ENCODE results near the gene SANBR.
"Not testable (repeated sequence)": the region's sequence is repeated elsewhere in the genome, so short reads cannot be mapped to it uniquely, and the experiment has no call there.

Gene SANBR

DNA sequence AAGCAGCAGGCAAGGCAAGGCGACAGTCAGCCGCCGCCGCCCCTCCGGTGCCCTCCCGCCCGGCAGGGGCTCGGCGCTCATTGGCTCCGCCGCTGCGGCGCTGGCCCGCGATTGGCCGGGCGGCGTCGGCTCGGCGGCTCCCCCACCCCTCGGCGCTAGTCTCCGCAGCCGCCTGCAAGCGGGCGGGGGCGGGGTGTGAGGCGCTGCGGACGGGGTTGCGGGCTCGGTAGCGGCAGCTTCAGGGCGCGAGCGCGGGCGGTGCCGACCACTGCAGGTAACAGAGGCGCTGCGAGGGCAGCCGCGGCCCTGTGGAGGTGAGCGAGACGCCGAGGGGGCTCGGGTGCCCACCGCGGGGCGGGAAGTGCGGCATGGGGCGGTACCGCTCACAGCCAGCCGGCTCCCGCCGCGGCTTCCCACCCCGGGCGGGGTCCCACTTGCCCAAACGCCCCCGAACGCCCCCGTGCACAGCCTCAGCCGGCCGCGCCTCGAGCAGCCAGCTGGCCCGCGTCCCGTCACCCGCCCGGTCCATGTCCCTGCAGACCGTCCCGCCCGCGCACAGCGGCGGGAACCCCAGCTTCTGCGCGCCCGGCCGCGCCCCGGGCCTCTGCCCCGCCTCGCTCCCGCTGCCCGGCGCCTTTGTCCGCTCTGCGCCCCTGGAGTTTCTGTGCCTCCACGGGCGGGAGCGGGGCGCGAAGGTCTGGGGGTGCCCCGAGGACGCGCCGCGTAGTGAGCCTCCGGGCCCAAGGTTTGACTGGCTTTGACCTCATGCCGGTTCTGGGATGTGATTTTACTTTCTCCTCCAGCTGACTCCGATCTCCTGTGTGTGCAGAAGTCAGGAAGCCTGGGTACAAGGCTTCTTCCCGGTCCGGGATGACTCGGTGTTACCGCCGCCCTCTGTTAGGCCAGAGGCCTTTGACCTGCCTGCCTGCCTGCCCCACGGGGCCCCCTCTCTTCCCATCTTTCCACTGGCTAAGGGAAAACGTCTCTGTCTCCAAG, at the start of gene SANBR:
Gene SANBR, plus strand, starts transcription at position 158 of the 996 bp plus-strand sequence. CDS start 4,480 bp downstream, outside the sequence.
- peak; percentile 87 for DNase-seq

DNA sequence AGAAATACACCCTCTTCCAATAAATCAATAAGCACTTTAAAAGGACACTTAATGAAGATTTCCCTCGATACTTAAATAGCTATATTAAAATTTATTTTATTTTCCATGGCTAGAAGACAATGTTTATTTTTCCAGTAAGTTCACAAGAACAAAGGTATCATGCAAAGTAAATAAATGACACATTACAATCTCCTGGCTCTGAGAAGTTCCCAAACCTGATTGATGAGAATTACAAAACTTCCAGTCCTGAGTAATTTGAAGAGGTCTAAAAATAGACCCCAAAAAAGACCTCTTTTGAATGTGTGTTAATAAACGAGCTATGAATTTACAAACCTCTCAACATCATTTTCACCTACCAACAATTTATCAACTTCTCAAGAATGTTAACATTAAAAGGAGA, 49.7 kb upstream of the SANBR start:
- DNase-seq = no peak

DNA sequence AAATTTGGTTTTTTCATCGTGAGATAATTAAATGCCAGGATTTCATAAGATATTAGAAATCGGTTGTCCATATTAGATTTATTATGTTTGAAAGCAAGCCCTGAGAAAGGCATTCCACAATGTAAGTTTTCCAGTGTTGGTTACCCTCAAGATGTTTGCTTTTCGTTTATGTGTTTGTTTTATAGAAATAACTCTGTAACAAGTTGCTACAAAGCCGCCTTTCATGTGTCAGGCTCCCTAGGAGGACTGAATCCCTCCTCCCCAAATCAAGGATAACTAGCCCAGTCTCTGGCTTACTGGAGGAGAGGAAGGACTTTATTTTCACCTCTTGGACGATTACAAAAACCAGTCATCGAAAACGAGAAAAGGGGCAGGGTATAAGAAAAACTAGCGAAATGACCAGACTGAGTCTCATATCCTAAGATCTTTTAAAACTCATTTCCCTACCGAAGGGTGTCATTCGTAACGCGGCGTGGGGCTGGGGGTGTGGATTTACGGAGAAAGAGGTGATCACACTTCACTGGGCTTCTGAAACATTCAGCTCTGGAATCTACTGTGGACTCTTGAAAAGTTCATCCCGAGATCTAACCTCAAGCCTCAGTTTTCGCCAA, 49.2 kb upstream of the SANBR start:
- DNase-seq = no peak

DNA sequence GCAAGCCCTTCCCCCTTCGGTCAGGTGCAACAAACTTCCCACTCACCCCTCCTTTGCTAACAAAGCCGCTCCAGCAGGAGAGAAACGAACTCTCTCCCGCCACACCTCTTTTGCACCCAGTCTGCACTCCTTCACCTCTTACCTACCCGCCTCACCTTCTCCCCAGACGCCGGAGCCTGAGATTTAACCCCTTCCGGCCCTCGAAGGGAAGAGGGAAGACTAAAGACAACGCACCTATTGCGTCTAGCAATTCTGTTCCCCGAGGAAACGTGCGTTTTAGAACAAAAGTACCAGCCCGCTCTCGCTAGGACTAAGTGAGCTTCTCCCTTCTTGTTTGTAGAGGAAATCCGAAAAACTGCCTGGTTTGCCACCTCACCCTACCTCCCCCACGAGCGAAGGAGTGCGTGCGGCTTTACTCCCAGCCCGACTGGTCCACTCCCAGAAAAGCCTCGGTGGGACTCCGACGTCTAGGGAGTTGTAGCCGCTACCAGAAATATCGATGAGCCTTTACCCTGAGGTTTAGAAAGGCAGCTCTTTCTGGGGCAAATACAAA, 48.6 kb upstream of the SANBR start:
- peak; percentile 95 for DNase-seq

DNA sequence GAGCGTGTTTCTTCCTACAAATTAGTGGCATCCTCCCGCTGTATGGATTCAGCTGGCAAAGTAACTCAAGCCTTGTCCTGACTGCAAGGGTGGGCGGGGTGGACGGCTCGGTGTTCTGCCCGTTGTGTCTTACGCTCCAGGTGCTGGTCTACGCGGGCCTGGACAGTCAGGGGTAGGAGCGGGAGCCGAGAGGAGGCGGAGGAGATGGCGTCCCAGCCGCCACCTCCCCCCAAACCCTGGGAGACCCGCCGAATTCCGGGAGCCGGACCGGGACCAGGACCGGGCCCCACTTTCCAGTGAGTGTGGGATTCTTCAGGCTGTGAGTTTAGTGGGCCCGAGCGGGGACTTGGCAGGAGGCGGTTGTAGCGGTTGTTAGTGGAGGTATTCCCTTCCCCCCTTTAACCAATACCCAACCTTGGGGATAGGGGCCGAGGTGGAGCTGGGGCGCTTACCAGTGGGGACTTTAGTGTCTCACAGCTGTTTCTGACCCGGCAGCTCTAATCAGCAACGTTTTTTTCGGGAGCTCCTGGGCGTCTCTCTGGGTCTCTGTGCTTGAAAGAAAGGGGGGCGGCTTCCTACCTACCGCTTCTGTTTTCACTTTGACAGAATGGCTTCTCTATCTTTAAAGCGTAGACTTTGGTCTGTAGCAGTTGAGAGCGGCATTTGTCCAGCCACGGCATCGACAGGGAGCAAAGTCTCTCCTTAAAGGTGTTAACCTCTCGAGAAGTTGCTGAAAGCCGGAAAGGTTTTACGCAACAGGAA, 47.9 kb upstream of the SANBR start, which contains the start of the genes PEX13 and PUS10:
Gene PEX13, plus strand, starts transcription at position 165 of the 762 bp plus-strand sequence. Its CDS starts 40 bp downstream, at position 205.
Gene PUS10, minus strand, starts transcription at position 700 of the 762 bp plus-strand sequence. CDS start 6,365 bp downstream, outside the sequence.
- peak; percentile 48 for DNase-seq

DNA sequence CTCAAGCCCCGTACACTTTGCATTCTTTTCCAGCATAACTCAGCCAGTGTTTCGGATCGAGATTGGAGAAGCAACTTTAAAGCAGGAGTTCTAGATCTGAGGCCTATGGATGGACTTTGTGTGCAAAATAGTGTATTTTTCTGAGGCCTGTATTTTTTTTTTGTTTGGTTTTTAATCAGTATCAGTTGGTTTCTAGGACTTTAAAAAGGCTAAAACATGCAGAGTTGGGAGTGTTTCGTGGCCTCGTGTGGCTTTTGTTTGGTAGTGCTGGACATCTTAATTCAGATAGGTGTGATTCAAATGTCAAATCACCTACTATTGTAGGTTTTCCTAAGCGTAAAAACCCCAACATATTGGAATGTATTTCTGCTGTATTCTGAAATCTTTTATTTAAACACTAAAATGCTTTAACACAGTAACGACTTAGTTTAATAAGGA, 47.3 kb upstream of the SANBR start:
- no peak for DNase-seq

DNA sequence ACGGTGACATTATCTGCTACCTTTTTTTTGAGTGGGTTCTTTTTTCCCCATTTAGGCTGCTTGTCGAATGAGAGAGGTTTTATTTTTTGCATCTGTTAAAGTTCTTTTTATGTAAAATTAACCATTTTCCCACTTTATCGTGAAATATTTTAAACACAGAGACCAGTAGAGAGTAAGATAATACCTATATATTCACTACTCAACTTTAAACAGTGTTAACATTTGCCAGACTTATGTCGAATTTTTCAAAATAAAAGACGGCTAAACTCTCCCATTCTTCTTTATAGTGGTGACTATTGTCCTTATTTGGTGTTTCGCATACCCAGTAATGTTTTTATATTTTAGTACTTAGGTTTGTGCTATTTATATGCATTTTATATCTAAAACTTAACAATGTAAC, 46.9 kb upstream of the SANBR start:
- DNase-seq = no peak

DNA sequence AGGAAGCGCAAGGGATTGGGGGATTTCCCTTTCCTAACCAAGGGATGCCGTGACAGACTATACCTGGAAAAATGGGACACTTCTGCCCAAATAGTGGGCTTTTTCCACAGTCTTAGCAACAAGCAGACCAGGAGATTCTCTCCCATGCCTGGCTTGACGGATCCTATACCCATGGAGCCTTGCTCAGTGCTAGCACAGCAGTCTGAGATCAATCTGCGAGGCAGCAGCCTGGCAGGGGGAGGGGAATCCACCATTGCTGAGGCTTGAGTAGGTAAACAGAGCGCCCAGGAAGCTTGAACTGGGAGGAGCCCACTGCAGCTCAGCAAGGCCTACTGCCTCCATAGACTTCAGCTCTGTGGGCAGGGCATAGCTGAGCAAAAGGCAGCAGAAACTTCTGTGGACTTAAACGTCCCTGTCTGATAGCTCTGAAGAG, 44.4 kb upstream of the SANBR start:
- no peak for DNase-seq

DNA sequence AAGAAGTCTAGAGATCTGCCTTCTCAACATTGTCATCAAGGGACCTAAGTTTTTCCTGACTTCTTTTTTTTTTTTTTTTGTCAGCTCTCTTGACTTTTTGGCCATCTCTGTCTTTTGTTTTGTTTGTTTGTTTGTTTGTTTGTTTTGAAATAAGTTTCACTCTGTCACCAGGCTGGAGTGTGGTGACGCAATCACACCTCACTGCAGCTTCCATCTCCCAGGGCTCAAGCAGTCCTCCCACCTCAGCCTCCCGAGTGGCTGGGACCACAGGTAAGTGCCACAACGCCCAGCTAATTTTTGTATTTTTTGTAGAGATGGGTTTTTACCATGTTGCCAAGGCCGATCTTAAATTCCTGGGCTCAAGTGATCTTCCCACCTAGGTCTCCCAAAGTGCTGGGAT, 42.0 kb upstream of the SANBR start:
- DNase-seq = no peak

DNA sequence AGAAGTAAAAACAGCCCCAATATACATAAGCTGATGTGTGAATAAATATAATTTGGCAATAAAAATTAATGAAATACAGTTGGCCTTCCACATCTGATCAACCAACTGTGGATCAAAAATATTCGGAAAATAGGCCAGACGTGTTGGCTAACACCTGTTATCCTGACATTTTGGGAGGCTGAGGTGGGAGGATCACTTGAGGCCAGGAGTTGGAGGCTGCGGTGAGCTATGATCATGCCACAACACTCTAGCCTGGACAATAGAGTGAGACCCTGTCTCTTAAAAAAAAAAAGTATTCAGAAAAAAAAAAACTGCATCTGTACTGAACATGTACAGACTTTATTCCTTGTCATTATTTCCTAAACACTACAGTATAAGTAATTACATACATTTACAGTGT, 36.1 kb upstream of the SANBR start:
- DNase-seq = no peak

DNA sequence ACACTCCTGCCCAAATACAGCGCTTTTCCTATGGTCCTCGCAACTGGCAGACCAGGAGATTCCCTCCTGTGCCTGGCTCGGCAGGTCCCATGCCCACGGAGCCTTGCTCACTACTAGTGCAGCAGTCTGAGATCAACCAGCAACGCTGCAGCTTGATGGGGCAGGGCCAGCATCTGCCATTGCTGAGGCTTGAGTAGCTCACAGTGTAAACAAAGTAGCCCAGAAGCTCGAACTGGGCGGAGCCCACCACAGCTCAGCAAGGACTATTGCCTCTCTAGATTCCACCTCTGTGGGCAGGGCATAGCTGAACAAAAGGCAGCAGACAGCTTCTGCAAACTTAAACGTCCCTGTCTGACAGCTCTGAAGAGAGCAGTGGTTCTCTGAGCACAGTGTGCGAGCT, 31.1 kb upstream of the SANBR start:
- not testable (repeated sequence) for DNase-seq

DNA sequence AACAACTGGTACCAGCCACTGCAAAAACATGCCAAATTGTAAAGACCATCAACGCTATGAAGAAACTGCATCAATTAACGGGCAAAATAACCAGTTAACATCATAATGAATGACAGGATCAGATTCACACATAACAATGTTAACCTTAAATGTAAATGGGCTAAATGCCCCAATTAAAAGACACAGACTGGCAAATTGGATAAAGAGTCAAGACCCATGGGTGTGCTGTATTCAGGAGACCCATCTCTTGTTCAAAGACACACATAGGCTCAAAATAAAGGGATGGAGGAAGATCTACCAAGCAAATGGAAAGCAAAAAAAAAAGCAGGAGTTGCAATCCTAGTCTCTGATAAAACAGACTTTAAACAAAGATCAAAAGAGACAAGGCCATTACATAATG, 29.0 kb upstream of the SANBR start:
- DNase-seq = not testable (repeated sequence)

DNA sequence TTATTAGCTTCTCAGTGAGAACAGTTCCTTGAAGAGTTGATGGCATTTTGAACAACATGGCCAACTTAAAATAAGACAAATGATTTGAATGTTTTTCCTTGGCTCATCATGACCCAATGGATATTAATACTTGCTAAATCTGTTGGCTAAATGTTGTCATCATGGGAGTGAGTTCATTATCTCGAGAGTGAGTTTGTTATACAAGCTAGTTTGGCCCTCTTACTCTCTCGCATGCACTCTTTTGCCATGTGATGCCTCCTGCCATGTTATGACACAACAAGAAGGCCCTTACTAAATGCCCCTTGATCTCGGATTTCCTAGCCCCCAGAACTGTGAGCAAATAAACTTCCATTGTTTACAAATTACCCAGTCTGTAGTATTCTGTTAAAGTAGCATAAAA, 22.9 kb upstream of the SANBR start:
- DNase-seq = no peak

DNA sequence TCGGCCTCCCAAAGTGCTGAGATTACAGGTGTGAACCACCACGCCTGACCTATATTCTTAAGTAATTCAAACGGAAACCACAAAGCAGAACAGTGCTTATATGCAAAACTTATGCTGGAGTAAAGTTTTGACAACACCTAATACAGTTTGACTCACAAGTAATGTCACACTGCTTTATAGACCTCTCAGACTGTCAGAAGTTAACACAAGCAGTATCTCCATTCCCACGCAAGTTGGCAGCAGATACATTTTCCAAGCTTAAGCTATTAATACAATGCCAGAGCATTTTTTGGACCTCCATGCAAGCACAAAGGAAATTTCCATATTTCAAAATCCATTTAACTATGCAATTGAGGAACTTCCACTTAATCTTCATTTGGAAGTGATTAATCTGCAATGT, 21.0 kb upstream of the SANBR start:
- DNase-seq = no peak

DNA sequence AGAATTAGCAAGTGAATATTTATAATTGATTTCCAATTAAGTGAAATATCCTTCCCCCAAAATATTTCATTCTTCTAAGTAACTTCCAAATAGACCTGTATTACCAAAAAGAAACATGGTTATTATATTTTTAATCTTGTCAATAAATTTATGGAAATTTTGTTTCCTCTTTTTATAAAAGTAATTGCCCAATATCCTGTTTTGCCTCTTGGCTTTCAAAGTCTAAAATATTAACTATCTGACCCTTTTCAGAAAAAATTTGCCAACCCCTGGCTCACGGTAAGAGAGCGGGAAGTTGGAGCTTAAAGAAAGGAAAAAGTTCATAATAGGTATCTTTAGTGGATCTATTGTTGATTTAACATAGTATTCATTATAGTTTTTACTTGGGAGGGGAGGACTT, 20.4 kb upstream of the SANBR start:
- no peak for DNase-seq

DNA sequence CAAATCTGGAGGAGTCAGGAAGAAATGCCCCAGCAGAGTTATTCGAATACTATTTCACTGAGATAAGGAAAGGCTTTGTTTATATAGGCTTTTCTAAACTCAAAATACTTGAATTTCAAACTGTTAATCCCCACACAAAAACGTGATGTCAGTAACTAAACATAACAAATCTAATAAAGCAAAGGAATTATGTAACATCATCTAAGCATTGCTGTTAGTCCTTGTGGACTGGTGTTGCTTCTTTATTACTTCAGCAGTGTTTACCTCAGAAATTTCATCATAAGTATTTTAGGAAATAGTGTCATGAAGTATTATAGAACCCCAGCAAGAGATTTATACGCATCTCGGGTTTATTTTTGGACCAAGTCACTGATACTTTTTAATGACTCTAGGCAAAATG, 19.7 kb upstream of the SANBR start:
- no peak for DNase-seq

DNA sequence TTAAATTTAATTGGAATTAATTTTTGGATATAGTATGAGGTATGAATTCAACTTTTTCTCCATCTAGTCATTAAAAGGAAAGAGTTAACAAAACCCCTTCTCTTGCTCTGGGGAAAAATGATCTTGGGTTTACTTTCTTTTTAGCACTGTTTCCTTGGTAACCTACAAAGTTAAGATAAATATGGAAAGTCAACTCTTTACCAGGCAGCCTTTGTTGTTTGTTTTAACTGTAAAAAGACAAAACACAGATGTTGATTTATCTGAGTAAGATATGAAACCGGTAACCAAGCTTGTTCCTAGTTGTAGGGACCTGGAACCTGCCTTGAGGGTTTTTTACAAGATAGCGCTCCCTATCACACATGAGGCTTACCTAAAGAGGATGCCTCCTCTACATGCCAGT, 10.1 kb upstream of the SANBR start:
- DNase-seq = no peak

DNA sequence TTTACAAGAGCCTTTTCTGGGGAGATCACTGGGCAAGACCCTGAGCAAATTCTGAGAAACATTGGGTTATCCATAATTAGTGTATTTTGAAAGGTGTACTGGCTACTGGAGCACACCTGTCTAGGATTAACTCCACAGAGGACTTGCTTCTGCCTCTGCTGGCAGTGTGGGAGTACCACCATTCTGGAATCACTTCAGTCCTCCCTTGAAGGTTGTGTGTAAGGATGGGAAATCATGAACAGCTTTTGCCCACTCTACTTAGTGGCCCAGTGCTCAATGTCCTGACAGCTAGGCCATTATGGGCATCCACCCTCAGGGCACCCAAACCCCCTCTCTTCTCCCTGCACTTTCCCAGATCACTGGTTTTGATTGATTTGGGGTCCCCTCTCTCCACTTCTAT, 8.1 kb upstream of the SANBR start:
- no peak for DNase-seq

DNA sequence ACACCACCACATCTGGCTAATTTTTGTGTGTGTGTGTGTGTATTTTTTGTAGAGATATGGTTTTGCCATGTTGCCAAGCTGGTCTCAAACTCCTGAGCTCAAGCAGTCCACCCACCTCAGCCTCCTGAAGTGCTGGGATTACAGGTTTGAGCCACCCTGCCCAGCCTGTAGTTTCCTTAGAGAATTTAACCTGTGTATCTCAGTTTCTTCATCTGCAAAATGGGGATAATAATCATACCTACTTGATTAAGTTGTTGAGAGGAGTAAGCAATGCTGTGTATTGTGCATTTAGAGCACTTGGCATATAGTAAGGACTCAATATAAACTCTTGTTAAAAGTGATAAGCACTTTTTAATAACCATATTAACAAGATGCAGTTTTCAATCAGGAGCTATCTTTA, 6.3 kb upstream of the SANBR start:
- no peak for DNase-seq

DNA sequence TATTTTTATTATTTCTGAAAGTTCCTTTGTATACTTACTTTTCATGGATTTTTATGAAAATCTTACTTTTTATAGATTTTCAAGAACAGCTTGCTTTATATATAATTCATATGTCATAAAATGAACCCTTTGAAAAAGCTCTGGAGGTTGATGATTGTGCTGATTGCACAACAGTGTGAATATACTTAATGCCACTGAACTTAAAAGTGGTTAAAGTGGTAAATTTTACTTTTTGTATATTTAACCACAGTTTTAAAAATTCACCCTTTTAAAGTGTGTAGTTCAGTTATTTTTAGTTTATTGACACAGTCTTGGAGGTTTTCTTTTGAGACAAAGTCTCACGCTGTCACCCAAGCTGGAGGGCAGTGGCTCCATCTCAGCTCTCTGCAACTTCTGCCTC, 8.4 kb downstream of the SANBR start:
- no peak for DNase-seq

DNA sequence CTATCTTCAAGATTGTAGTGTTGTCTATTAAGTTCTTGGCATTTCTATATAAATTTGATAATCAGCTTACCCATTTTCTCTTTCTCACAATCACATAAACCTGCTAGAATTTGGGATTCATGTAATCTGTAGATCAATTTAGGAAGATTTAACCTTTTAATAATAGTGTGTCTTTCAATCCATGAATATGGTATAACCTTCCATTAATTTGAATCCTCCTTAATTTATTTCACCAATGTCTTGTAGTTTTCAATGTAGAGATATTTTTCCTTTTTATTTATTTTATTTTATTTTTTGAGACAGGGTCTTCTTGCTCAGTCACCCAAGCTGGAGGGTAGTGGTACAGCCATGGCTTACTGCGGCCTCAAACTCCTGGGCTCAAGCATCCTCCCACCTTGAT, 20.2 kb downstream of the SANBR start:
- DNase-seq = no peak

DNA sequence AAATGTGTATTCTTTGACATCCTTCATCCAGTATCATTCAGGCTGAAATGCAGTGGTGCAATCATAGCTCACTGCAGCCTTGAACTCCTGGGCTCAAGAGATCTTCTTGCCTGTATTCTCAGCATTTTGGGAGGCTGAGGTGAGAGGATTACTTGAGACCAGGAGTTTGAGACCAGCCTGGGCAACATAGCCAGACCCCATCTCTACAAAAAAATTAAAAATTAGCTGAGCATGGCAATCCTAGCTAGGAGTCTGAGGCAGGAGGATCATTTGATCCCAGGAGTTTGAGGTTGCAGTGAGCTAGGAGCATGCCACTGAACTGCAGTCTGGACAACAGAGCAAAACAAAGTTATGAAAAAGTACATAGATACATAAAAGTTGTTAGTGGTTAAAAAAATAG, 24.1 kb downstream of the SANBR start:
- DNase-seq = no peak

DNA sequence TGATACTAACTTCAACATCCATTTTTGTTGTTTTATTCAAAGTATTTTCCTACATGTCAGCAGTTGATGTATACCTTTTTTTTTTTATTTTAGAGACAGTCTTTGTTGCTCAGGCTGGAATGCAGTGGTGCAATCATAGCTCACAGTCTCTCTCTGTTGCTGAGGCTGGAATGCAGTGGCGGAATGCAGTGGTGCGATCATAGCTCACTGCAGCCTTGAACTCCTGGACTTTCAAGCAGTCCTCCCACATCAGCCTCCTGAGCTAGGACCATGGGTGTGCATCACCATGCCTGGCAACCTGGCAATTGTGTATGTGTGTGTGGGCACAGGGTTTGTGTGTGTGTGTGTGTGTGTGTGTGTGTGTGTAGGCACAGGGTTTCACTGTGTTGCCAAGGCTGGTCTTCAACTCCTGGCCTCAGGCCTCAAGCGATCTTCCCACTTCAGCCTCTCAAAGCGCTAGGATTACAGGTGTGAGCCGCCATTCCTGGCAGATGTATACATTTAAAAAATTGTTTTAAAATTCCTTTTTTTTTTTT, 24.8 kb downstream of the SANBR start:
- DNase-seq = no peak
